Measurements from ENCODE around the gene TRIM16.
"Not testable (repeated sequence)": the region's sequence is repeated elsewhere in the genome, so short reads cannot be mapped to it uniquely, and the experiment has no call there.

Gene TRIM16

DNA sequence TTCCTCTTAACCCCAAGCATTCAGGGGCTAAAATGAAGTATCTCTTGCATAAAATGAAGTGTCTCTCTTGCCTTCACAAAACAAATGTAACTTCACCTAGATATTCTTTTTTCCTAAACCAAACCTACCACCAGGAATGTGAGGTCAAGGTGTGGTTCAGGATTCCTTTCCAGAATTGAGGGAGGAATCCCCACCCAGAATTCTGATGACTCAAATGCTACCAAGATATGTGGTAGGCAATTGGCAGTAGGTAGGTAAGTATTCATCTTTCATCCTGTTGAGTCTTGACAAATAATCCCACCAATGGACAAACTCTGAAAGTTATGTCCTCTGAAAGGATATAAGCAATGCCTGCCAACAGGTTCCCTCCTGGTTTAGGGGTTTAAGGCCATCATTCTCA, 26.2 kb downstream of the TRIM16 start:
- no peak for DNase-seq

DNA sequence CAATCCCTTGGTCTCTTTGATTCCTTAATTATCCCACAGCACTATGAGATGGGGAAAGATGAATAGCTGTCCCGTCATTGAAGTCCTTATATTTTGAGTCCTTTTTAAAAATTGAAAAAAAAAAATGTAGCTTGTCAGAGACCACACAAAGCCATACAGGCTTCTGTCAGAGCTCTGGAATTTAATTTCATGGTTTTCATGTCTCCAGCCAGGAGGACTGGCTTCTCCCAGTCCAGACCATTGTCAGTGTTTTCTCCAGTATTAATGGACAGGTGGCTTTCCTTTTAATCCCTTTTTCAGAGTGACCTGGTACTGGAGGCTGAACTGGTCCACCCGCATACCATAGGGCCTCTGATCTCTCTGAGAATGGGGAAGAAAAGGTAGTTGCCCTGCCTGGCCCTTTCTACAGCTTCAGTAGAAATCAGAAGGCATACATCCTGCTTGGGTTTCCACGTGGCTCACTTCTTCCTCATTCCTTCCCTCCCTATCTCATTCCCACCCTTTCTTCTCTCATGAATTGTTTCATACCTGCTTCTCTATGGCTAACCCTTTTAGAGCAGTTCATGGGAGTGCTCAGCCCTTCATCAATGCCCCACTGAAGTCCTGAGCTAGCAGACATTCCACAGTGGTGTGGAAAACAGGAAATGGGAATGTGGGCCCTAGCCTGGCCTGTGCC, 29.1 kb downstream of the TRIM16 start:
- DNase-seq = no peak

GRCh38 chr17:15654401-15654800, 29.7 kb downstream of the TRIM16 start:
- not testable (repeated sequence) for DNase-seq

DNA sequence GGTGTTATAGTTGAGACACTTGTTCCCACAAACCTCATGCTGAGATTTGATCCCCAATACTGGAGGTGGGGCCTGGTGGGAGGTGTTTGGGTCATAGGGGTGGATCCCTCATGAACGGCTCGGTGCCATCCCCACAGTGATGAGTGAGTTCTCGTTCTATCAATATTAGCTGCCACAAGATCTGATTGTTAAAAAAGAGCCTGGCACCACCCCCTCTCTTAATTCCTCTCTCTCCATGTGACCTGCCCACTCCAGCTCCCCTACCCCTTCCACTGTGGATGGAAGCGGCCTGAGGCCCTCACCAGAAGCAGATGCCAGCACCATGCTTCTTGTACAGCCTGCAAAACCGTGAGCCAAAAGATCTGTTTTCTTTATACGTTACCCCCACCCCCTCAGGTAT, 31.2 kb downstream of the TRIM16 start:
- DNase-seq = no peak

- DNase-seq = peak; percentile 99 to 100
Measured at GRCh38 chr17:15651583-15652110, 32.5 kb downstream of the TRIM16 start.

- peak in 1 of 2 experiments; percentile 54 for DNase-seq
Measured at GRCh38 chr17:15650741-15651582, 33.1 kb downstream of the TRIM16 start.

GRCh38 chr17:15649861-15650421, 34.2 kb downstream of the TRIM16 start:
- peak; percentile 49 to 72 for DNase-seq

DNA sequence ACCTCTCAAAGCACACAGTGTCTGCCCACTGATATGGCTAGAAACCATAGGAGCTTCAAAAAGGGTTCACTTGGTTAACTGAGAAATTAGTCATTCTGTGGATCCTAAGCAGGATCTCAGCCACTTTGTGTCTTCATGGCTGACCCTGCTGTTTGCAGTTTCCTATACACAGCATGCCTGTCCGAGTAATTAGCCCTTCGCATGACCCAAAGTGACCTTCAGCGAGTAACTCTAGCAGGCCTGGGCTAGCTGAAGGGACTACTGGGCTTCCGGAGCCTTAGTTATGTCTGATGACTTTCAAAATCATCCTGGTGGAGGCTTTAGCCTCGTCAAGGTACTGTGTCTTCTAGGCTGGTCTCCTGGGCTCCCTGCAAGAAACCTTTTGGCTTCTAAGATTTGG, 35.7 kb downstream of the TRIM16 start:
- no peak for DNase-seq

DNA sequence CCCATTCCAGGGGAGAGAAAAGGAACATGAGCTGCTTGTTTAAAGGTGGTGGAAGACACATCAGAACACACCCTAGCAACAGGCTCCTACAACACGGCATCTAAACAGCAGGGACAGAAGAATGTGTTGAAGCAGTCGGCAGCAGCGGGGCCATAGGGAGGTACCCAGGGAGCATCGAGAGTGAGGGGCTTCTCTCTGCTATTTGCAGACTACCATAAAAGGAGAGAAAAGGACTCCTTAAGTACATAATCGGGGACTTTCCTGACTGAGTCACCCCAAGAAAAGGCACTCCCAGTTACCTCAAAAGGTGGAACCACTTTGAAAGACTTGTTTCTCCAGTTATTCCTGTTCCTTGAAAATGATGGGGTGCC, 38.2 kb downstream of the TRIM16 start:
- DNase-seq = peak in 1 of 2 experiments; percentile 71

DNA sequence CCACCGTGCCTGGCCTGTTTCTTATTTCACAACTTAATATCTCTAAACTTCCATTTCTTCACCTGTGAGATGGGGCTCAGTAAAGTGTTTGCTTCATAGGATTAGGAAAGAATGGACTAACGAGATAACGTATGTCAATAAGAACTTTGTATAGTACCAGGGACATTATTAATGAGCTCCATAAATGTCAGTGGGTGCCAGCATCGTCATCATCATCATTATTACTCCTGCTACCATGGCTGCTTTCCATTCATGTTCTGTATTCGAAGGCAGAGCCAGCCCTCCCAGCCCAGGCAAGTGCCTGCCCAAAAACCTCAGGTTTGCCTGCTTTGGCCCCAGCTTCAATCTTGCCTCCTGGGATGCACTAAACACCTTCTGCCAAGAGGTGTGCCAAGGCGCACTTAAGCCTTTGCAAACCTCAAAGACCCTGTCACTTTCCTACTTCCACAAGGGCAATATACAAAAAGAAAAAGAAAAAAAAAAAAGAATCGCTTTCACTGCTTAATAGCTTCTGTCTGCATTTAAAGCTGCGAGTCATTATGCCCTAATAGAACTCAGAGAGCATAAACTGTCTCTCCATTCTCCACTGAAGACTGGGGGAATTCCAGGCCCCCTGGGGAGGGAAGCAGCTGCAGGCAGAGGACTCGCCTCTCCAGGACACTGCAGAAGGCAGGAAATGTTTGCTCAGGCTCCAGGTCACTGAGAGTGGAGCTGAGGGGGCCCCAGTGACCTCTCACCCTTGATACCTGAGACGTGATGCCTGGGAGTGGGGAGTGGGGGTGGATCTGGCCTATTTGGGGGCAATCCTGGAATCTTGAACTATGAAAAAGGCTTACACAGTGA, 38.8 kb downstream of the TRIM16 start:
- peak; percentile 27 to 66 for DNase-seq

GRCh38 chr17:15642505-15643251, 41.4 kb downstream of the TRIM16 start:
- not testable (repeated sequence) for DNase-seq

- not testable (repeated sequence) for DNase-seq
Measured at GRCh38 chr17:15642014-15642413, 42.1 kb downstream of the TRIM16 start.

DNA sequence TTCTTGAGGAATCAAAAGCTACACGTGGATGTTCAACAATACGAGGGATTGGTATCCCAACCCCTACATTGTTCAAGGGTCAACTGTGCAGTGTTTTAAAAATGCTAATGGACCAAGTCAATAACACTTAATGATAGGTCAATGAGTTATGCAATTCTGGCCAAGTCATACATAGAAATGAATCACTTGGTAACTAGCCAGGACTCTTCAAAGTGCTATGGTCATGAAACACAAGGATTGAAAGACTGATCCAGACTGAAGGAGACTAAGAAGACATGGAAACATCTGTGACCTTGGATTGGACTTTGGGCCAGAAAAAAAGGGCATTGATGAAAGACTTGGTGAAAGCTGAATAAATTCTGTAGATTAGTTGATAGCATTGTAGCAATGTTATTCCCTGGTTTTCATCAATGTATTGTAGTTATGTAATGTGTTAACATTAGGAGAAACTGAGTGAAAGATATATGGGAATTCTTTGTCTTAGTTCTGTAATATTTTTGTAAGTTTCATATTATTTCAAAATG, 53.1 kb downstream of the TRIM16 start:
- not testable (repeated sequence) for DNase-seq

GRCh38 chr17:15629991-15630390, 54.1 kb downstream of the TRIM16 start:
- DNase-seq = not testable (repeated sequence)

GRCh38 chr17:15623661-15624209, 60.4 kb downstream of the TRIM16 start:
- not testable (repeated sequence) for DNase-seq

- DNase-seq = not testable (repeated sequence)
Measured at GRCh38 chr17:15623255-15623654, 60.9 kb downstream of the TRIM16 start.

DNA sequence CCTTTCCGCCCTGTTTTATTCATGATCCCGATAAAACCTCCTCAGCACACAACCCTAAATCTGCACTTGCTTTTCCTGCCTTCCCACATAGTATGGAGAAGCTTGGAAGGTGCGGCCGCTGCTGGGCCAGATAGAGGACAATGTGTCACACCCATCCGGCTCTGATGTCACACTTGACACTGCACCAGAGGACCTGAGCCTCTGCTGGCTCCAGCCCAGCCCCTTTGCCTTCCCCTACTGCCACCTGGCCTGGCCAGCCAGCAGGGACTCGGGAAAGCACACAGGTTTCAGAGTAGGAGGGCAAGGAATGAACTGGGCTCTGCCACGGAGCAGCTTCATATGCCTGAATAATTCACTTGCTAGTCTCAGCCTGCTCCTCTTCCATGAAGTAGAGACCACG, 62.0 kb downstream of the TRIM16 start:
- not testable (repeated sequence) for DNase-seq

GRCh38 chr17:15619331-15620058, 64.6 kb downstream of the TRIM16 start, which contains the start of gene FBXW10B:
TSS of gene FBXW10B (minus strand) at chr17:15619704. CDS start at chr17:15619512, 192 bp downstream.
- not testable (repeated sequence) for DNase-seq

GRCh38 chr17:15616828-15617227, 67.3 kb downstream of the TRIM16 start:
- not testable (repeated sequence) for DNase-seq

- DNase-seq = not testable (repeated sequence)
Measured at GRCh38 chr17:15615850-15616249, 68.3 kb downstream of the TRIM16 start.

Data from SW 1271 (cell line).